ENCODE data around the gene CDX4. TPM values are rescaled to one million over a fixed set of nuclear protein-coding genes. Genes with fewer than 3 reads are reported as not detected.

Gene CDX4, protein sequence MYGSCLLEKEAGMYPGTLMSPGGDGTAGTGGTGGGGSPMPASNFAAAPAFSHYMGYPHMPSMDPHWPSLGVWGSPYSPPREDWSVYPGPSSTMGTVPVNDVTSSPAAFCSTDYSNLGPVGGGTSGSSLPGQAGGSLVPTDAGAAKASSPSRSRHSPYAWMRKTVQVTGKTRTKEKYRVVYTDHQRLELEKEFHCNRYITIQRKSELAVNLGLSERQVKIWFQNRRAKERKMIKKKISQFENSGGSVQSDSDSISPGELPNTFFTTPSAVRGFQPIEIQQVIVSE
- not detected in 2 replicates for total RNA-seq

DNA sequence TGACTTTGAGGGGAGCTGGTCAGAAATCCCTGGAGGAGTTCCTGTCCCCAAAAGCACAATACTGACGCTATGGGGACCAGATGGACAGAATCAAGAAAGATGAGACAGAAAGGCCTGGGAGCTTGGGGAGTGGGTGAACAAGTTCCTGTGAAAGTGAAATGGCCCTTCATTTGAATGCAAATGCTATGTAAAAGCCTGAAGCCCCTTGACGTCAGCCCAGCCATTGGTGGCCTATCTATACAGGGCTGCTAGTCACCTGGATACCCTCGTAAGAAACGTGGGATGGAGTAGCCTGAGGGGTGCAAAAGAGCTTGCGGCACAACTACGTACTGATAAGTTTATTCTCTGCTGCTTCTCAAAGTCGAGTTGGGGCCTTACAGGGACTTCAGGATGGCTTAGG lies at the start of gene CDX4:
TSS of gene CDX4 (plus strand) at position 223 of the 400 bp plus-strand sequence. CDS start 201 bp downstream, outside the sequence.

Other genes starting within 250 kb of the CDX4 start
- not detected in 2 replicates for gene NAP1L2, start 232.2 kb upstream of the CDX4 start, total RNA-seq
- gene CHIC1, start 116.1 kb downstream of the CDX4 start, total RNA-seq = 3.4 and 8.7 TPM in 2 replicates